ENCODE measurements around the gene PRPF4.

DNA sequence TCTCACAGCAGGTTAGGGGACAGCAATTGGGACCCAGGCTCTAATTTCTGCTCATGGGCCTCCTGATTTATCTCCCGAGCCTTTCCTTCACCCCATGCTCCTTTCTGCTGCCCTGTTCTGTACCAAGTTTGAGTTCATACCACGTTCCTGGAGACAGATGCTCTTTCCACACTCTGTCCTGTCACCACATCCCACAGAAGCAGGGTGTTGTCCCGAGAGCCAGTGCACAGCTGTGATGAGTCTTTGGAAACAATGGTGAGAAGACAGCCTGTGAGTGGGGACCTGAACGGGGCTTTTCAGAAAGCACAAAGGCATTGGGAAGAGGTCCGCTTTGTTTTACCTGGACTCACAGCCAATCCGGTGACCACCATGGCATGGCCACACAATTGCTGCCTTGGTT lies 47.2 kb downstream of the PRPF4 start:
- TF ChIP-seq, protein P1, sequence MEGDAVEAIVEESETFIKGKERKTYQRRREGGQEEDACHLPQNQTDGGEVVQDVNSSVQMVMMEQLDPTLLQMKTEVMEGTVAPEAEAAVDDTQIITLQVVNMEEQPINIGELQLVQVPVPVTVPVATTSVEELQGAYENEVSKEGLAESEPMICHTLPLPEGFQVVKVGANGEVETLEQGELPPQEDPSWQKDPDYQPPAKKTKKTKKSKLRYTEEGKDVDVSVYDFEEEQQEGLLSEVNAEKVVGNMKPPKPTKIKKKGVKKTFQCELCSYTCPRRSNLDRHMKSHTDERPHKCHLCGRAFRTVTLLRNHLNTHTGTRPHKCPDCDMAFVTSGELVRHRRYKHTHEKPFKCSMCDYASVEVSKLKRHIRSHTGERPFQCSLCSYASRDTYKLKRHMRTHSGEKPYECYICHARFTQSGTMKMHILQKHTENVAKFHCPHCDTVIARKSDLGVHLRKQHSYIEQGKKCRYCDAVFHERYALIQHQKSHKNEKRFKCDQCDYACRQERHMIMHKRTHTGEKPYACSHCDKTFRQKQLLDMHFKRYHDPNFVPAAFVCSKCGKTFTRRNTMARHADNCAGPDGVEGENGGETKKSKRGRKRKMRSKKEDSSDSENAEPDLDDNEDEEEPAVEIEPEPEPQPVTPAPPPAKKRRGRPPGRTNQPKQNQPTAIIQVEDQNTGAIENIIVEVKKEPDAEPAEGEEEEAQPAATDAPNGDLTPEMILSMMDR (conservative IDR thresholded peaks at IDR 0.05; ENCODE audit: low read length) = no peak
- no peak for TF ChIP-seq EZH2phosphoT487 (IDR thresholded peaks at IDR 0.05; ENCODE audit: borderline replicate concordance)
